IgD-negative memory B cell (primary cell): ENCODE measurements around the gene MAN1A1. TPM values are rescaled to one million over a fixed set of nuclear protein-coding genes. Genes with fewer than 3 reads are reported as not detected.
A peak's percentile ranks its signal among the peaks of the same experiment; 100 is the strongest.

Experiments used
- H3K27ac Mint-ChIP-seq, 3 donors: one replicate each; pipeline ENCODE4 v1.8.0; 2020 to 2022; ENCODE audit warnings: mild to moderate bottlenecking in 3 of 3, mixed read lengths in 3 of 3, moderate library complexity in 1 of 3
- H3K27me3 Mint-ChIP-seq: one replicate; pipeline ENCODE4 v1.8.0; 2021; ENCODE audit warnings: mixed read lengths
- H3K36me3 Mint-ChIP-seq: one replicate; pipeline ENCODE4 v1.8.0; 2020; ENCODE audit warnings: mild to moderate bottlenecking, mixed read lengths
- H3K4me1 Mint-ChIP-seq, 3 donors: one replicate each; pipeline ENCODE4 v1.8.0; 2020 to 2022; ENCODE audit warnings: mixed read lengths in 3 of 3, mild to moderate bottlenecking in 1 of 3
- H3K4me3 Mint-ChIP-seq, 4 donors: one replicate each; pipeline ENCODE4 v1.8.0; 2020 to 2022; ENCODE audit warnings: mild to moderate bottlenecking in 4 of 4, mixed read lengths in 4 of 4, moderate library complexity in 3 of 4
- H3K9me3 Mint-ChIP-seq, 3 donors: one replicate each; pipeline ENCODE4 v1.8.0; 2020 to 2021; ENCODE audit warnings: mixed read lengths in 3 of 3, mild to moderate bottlenecking in 1 of 3
- polyA plus RNA-seq: library from polyadenylated mRNA; unstranded; fragments of 300-500 nt; fragmentation: Illumina TruSeq; gene quantifications from one replicate; pipeline ENCODE4 v1.2.3, GENCODE V29; 2021

MAN1A1 gene
- polyA plus RNA-seq, 1 donor from 2014 or later, result 16.9 TPM

GRCh38 chr6:119267126-119267905 is 82.2 kb downstream of the MAN1A1 start:
- peaks cover 6 to 14% (median 7%) of the 10 kb centered on the region in 3 donors for H3K9me3 Mint-ChIP-seq
- peaks cover 0 to 5% (median 4%) of the 10 kb centered on the region in 3 donors for H3K4me1 Mint-ChIP-seq
- no peaks in the 10 kb centered on the region for H3K27me3 Mint-ChIP-seq
- peaks cover 10% of the 10 kb centered on the region for H3K36me3 Mint-ChIP-seq
- no peak overlapping the region for H3K27ac Mint-ChIP-seq
- H3K4me3 Mint-ChIP-seq, result no peak overlapping the region

DNA sequence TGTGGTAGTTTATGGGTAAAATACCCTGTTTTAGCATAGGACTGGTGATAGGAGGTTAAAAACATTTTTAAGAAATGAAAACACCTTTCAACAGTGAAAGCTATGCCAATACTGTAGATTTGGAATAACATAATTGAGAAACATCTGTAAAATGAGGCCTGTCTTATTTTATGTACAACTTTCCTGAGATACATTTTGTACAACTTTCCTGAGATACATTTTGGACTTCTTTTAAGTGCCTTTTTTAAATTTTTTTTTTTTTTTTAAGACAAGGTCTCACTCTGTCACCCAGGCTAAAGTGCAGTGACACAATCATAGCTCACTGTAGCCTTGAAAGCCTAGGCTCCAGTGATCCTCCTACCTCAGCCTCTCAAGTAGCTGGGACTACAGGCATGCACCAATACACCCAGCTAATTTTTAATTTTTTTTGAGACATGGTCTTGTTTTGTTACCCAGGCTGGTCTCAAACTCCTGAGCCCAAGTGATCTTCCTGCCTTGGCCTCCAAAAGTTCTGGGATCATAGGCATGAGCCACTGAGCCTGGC is 84.6 kb downstream of the MAN1A1 start:
- H3K36me3 Mint-ChIP-seq, result peaks cover 4% of the 10 kb centered on the region
- H3K4me1 Mint-ChIP-seq, result peaks cover 0 to 6% (median 4%) of the 10 kb centered on the region in 3 donors
- H3K4me3 Mint-ChIP-seq, result no peak overlapping the region
- H3K27me3 Mint-ChIP-seq, result no peaks in the 10 kb centered on the region
- H3K9me3 Mint-ChIP-seq, result peaks cover 2 to 4% (median 3%) of the 10 kb centered on the region in 3 donors
- no peak overlapping the region for H3K27ac Mint-ChIP-seq

GRCh38 chr6:119262612-119263011 is 86.9 kb downstream of the MAN1A1 start:
- Mint-ChIP-seq H3K27ac (no peak overlapping the region), H3K4me1 (peaks cover 0 to 3% (median 1%) of the 10 kb centered on the region in 3 donors), H3K4me3 (no peak overlapping the region), H3K27me3 (no peaks in the 10 kb centered on the region), H3K9me3 (peaks cover 2 to 4% (median 3%) of the 10 kb centered on the region in 3 donors), H3K36me3 (peaks cover 4% of the 10 kb centered on the region)

DNA sequence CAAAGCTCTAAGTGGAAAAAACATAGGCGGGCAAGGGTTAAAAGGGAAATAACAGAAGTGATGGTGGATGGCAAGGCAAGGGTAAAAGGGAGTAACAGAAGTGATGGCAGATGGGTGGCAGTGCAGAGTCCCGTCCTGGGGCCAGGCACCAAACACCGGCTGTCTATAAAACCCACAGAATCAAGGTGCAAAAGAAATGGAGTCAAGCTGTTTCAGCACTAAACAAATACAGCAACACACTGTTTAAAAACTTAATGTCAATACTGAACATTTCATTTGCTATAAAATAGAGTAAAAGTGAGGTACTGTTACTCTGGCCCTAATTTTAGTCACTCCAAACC is 87.6 kb downstream of the MAN1A1 start:
- Mint-ChIP-seq H3K27me3 (no peaks in the 10 kb centered on the region), H3K4me3 (no peak overlapping the region), H3K27ac (no peak overlapping the region), H3K4me1 (peaks cover 0 to 2% (median 0%) of the 10 kb centered on the region in 3 donors), H3K9me3 (peaks cover 2 to 4% (median 3%) of the 10 kb centered on the region in 3 donors), H3K36me3 (peaks cover 6% of the 10 kb centered on the region)

GRCh38 chr6:119259027-119259426 is 90.5 kb downstream of the MAN1A1 start:
- peaks cover 10% of the 10 kb centered on the region for H3K36me3 Mint-ChIP-seq

GRCh38 chr6:119257726-119258125 is 91.8 kb downstream of the MAN1A1 start:
- H3K9me3 Mint-ChIP-seq, result peaks cover 2% of the 10 kb centered on the region in 3 donors
- no peaks in the 10 kb centered on the region for H3K27me3 Mint-ChIP-seq
- peaks cover 0 to 2% (median 0%) of the 10 kb centered on the region in 3 donors for H3K4me1 Mint-ChIP-seq
- H3K36me3 Mint-ChIP-seq, result peaks cover 8% of the 10 kb centered on the region
- H3K27ac Mint-ChIP-seq, result no peak overlapping the region
- no peak overlapping the region for H3K4me3 Mint-ChIP-seq

More at GRCh38 chr6:119259027-119259426, 90.5 kb downstream of the MAN1A1 start:
- Mint-ChIP-seq H3K4me3 (no peak overlapping the region), H3K9me3 (peaks cover 2 to 4% (median 3%) of the 10 kb centered on the region in 3 donors), H3K4me1 (peaks cover 0 to 2% (median 0%) of the 10 kb centered on the region in 3 donors), H3K27me3 (no peaks in the 10 kb centered on the region), H3K27ac (no peak overlapping the region)

- no peak overlapping the region for H3K4me3 Mint-ChIP-seq
- no peak overlapping the region for H3K27ac Mint-ChIP-seq
- peaks cover 0 to 2% (median 0%) of the 10 kb centered on the region in 3 donors for H3K9me3 Mint-ChIP-seq
- H3K4me1 Mint-ChIP-seq, result peaks cover 0 to 2% (median 0%) of the 10 kb centered on the region in 3 donors
- no peaks in the 10 kb centered on the region for H3K27me3 Mint-ChIP-seq
- peaks cover 8% of the 10 kb centered on the region for H3K36me3 Mint-ChIP-seq
These were observed 92.5 kb downstream of the MAN1A1 start for GRCh38 chr6:119256978-119257462.

GRCh38 chr6:119256392-119256791 is 93.2 kb downstream of the MAN1A1 start:
- Mint-ChIP-seq H3K27ac (no peak overlapping the region), H3K4me3 (no peak overlapping the region), H3K4me1 (no peaks in the 10 kb centered on the region)

GRCh38 chr6:119255492-119255891 is 94.1 kb downstream of the MAN1A1 start:
- Mint-ChIP-seq H3K36me3 (peaks cover 7% of the 10 kb centered on the region), H3K9me3 (no peaks in the 10 kb centered on the region), H3K4me1 (peaks cover 0 to 2% (median 0%) of the 10 kb centered on the region in 3 donors), H3K27me3 (no peaks in the 10 kb centered on the region), H3K4me3 (no peak overlapping the region), H3K27ac (no peak overlapping the region)

More at GRCh38 chr6:119256392-119256791, 93.2 kb downstream of the MAN1A1 start:
- H3K27me3 Mint-ChIP-seq, result no peaks in the 10 kb centered on the region
- peaks cover 7% of the 10 kb centered on the region for H3K36me3 Mint-ChIP-seq
- H3K9me3 Mint-ChIP-seq, result no peaks in the 10 kb centered on the region

GRCh38 chr6:119250036-119250435 is 99.5 kb downstream of the MAN1A1 start:
- Mint-ChIP-seq H3K4me3 (no peak overlapping the region), H3K9me3 (peaks cover 0 to 1% (median 0%) of the 10 kb centered on the region in 3 donors), H3K27ac (no peak overlapping the region), H3K4me1 (peaks cover 0 to 2% (median 0%) of the 10 kb centered on the region in 3 donors), H3K27me3 (no peaks in the 10 kb centered on the region), H3K36me3 (peaks cover 10% of the 10 kb centered on the region)

GRCh38 chr6:119249319-119249718 is 100.2 kb downstream of the MAN1A1 start:
- Mint-ChIP-seq H3K36me3 (peaks cover 9% of the 10 kb centered on the region), H3K9me3 (peaks cover 0 to 1% (median 0%) of the 10 kb centered on the region in 3 donors), H3K4me1 (peaks cover 0 to 2% (median 0%) of the 10 kb centered on the region in 3 donors), H3K27me3 (no peaks in the 10 kb centered on the region), H3K27ac (no peak overlapping the region), H3K4me3 (peak overlapping the region in 1 of 4 donors; percentile 14)

DNA sequence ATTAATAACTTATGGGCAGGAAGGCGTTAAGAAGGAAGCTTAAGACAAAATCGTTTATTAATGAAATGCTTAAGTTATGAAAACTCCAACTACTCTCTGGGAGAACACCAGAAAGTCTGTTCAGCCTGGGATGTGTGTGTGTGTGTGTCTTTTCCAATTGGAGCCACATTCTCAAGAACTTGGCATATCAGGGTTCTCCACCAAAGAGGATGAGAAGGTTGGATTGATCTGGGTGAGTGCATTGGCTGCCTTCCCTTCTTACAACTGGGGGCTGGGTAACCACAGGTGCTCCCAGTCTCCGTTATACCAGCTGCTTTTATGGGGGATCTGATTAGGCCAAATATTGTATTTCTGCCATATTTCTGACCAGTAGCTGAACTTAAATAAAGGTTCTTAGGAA is 102.1 kb downstream of the MAN1A1 start:
- Mint-ChIP-seq H3K27ac (no peak overlapping the region), H3K4me3 (no peak overlapping the region), H3K4me1 (peaks cover 0 to 2% (median 0%) of the 10 kb centered on the region in 3 donors), H3K27me3 (no peaks in the 10 kb centered on the region), H3K36me3 (peaks cover 6% of the 10 kb centered on the region), H3K9me3 (peaks cover 0 to 1% (median 0%) of the 10 kb centered on the region in 3 donors)

DNA sequence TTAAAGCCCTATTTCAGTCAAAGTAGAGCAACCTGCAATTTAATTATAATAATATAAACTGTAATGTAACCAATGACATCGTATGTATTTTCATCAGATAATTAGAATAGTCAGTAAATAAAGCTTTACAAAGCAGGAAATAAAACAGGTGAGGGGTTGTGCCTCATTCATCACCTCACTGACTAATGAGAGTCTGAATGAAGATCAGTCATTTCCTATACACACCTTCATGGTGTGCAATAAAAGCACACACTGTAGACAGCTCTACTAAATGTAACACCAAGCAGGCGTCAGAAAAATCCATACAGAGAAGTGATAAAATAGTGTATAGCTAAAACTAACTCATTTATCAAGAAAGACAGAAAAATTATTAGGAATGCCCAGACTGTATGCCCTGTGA is 105.9 kb downstream of the MAN1A1 start:
- Mint-ChIP-seq H3K27ac (no peak overlapping the region), H3K27me3 (no peaks in the 10 kb centered on the region), H3K4me1 (no peaks in the 10 kb centered on the region), H3K36me3 (peaks cover 5% of the 10 kb centered on the region), H3K4me3 (no peak overlapping the region), H3K9me3 (peaks cover 0 to 1% (median 0%) of the 10 kb centered on the region in 3 donors)

- Mint-ChIP-seq H3K27ac (no peak overlapping the region), H3K9me3 (peaks cover 0 to 1% (median 0%) of the 10 kb centered on the region in 3 donors)
These were observed 106.5 kb downstream of the MAN1A1 start for GRCh38 chr6:119243037-119243436.

GRCh38 chr6:119241540-119242309 is 107.8 kb downstream of the MAN1A1 start:
- no peaks in the 10 kb centered on the region for H3K36me3 Mint-ChIP-seq
- no peaks in the 10 kb centered on the region for H3K9me3 Mint-ChIP-seq

More at GRCh38 chr6:119243037-119243436, 106.5 kb downstream of the MAN1A1 start:
- no peaks in the 10 kb centered on the region for H3K27me3 Mint-ChIP-seq
- no peaks in the 10 kb centered on the region for H3K4me1 Mint-ChIP-seq
- H3K36me3 Mint-ChIP-seq, result peaks cover 5% of the 10 kb centered on the region
- no peak overlapping the region for H3K4me3 Mint-ChIP-seq

More at GRCh38 chr6:119241540-119242309, 107.8 kb downstream of the MAN1A1 start:
- Mint-ChIP-seq H3K4me1 (peaks cover 0 to 2% (median 0%) of the 10 kb centered on the region in 3 donors), H3K27ac (no peak overlapping the region), H3K27me3 (no peaks in the 10 kb centered on the region), H3K4me3 (no peak overlapping the region)
